Measurements from ENCODE around the gene PCOLCE2.

DNA sequence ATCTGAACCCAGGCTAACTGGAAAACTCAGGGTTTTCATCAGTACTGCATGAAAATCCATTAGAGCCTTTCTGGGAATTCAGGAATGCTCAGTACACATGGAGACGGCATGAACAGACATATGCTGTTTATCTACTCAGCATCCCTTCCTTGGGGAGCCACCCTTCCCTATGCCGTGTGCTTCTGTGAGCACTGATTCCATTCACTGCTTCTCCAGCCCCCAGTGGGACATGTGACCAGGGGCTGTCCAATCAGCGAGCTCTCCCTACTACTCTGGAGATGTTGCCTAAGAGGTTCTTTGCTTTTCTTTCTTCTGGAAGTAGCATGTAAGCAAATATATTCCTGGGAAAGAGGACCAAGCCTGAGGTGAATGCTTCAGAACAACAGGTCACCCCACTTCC lies 5.6 kb upstream of the PCOLCE2 start:
- TF ChIP-seq, protein P1, sequence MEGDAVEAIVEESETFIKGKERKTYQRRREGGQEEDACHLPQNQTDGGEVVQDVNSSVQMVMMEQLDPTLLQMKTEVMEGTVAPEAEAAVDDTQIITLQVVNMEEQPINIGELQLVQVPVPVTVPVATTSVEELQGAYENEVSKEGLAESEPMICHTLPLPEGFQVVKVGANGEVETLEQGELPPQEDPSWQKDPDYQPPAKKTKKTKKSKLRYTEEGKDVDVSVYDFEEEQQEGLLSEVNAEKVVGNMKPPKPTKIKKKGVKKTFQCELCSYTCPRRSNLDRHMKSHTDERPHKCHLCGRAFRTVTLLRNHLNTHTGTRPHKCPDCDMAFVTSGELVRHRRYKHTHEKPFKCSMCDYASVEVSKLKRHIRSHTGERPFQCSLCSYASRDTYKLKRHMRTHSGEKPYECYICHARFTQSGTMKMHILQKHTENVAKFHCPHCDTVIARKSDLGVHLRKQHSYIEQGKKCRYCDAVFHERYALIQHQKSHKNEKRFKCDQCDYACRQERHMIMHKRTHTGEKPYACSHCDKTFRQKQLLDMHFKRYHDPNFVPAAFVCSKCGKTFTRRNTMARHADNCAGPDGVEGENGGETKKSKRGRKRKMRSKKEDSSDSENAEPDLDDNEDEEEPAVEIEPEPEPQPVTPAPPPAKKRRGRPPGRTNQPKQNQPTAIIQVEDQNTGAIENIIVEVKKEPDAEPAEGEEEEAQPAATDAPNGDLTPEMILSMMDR (IDR thresholded peaks at IDR 0.05): no peak
- TF ChIP-seq EZH2 (IDR thresholded peaks at IDR 0.05): no peak
